Measurements from ENCODE around the gene PDAP1. TPM values are rescaled to one million over a fixed set of nuclear protein-coding genes. Genes with fewer than 3 reads are reported as not detected.

PDAP1 gene
- 100 to 1,000 TPM in 1 of 2 donors, 10 to 100 TPM in 1; 79.7 to 133 TPM for total RNA-seq

- Histone ChIP-seq H3K27me3 (no peaks in the 10 kb centered on the region), H3K4me3 (peak within 1 kb of the TSS; percentile 90), H3K9ac (ENCODE audit: low read depth in 2 of 2, low read length in 2 of 2) (peak within 1 kb of the TSS; percentile 91 to 99), H3K27ac (peak within 1 kb of the TSS; percentile 88), H3K9me3 (no peaks in the 10 kb centered on the region), H3K4me1 (peaks cover 12% of the 10 kb centered on the region), H3K36me3 (peaks cover 8% of the 10 kb centered on the region)
- peak; percentile 95 for DNase-seq
- no peak for TF ChIP-seq CTCF (IDR thresholded peaks at IDR 0.05)
- intact Hi-C loops (cut with DNase I), result loop anchor here (5.0 kb wide), 1 partner anchor 36 kb away; the partner anchor contains the start of gene ARPC1B
Observed at GRCh38 chr7:99408379-99409191, at the start of gene PDAP1, which contains the start of gene BUD31. Gene PDAP1, minus strand, starts transcription at chr7:99408597. Its CDS starts 49 bp downstream, at chr7:99408548. Gene BUD31, plus strand, starts transcription at chr7:99408969. Its CDS starts 2,124 bp downstream, at chr7:99411093.

- Histone ChIP-seq H3K9me3 (no peaks in the 10 kb centered on the region), H3K4me1 (no peaks in the 10 kb centered on the region), H3K27ac (no peak overlapping the region), H3K9ac (ENCODE audit: low read depth in 2 of 2, low read length in 2 of 2) (no peak overlapping the region), H3K4me3 (no peak overlapping the region), H3K36me3 (peaks cover 5% of the 10 kb centered on the region), H3K27me3 (no peaks in the 10 kb centered on the region)
- no peak for DNase-seq
- intact Hi-C loops (cut with DNase I), result no loop called here
- TF ChIP-seq CTCF (IDR thresholded peaks at IDR 0.05), result no peak
Observed at GRCh38 chr7:99457650-99458493, 49.5 kb upstream of the PDAP1 start.

GRCh38 chr7:99457050-99457649 lies 48.8 kb upstream of the PDAP1 start:
- H3K27ac ChIP-seq, result no peak overlapping the region
- no peak for TF ChIP-seq CTCF (IDR thresholded peaks at IDR 0.05)
- H3K36me3 ChIP-seq, result peaks cover 5% of the 10 kb centered on the region
- no peak overlapping the region for H3K4me3 ChIP-seq
- no peaks in the 10 kb centered on the region for H3K9me3 ChIP-seq
- no peak overlapping the region for H3K9ac ChIP-seq (ENCODE audit: low read depth in 2 of 2, low read length in 2 of 2)
- no peak for DNase-seq
- no peaks in the 10 kb centered on the region for H3K27me3 ChIP-seq
- H3K4me1 ChIP-seq, result no peaks in the 10 kb centered on the region
- intact Hi-C loops (cut with DNase I), result no loop called here

GRCh38 chr7:99456288-99456687 lies 47.9 kb upstream of the PDAP1 start:
- no peak for TF ChIP-seq CTCF (IDR thresholded peaks at IDR 0.05)
- Histone ChIP-seq H3K27me3 (no peaks in the 10 kb centered on the region), H3K36me3 (peaks cover 5% of the 10 kb centered on the region), H3K4me1 (no peaks in the 10 kb centered on the region), H3K4me3 (no peak overlapping the region), H3K9me3 (no peaks in the 10 kb centered on the region), H3K9ac (ENCODE audit: low read depth in 2 of 2, low read length in 2 of 2) (no peak overlapping the region), H3K27ac (no peak overlapping the region)
- DNase-seq, result no peak
- intact Hi-C loops (cut with DNase I), result no loop called here

GRCh38 chr7:99455874-99456273 lies 47.5 kb upstream of the PDAP1 start:
- Histone ChIP-seq H3K9ac (ENCODE audit: low read depth in 2 of 2, low read length in 2 of 2) (no peak overlapping the region), H3K27me3 (no peaks in the 10 kb centered on the region), H3K4me1 (no peaks in the 10 kb centered on the region), H3K4me3 (no peak overlapping the region), H3K27ac (no peak overlapping the region), H3K9me3 (no peaks in the 10 kb centered on the region), H3K36me3 (peaks cover 5% of the 10 kb centered on the region)
- TF ChIP-seq CTCF (IDR thresholded peaks at IDR 0.05), result no peak
- intact Hi-C loops (cut with DNase I), result no loop called here
- no peak for DNase-seq
